ENCODE measurements around the gene CLCN5. TPM values are rescaled to one million over a fixed set of nuclear protein-coding genes. Genes with fewer than 3 reads are reported as not detected.

Gene CLCN5
- total and polyA plus RNA-seq, 10 of the 15 experiments (the other 5 are each of a cell fraction or from before 2014, with no cell fraction given), result 0.33 to 3.8 (median 2.6) TPM

DNA sequence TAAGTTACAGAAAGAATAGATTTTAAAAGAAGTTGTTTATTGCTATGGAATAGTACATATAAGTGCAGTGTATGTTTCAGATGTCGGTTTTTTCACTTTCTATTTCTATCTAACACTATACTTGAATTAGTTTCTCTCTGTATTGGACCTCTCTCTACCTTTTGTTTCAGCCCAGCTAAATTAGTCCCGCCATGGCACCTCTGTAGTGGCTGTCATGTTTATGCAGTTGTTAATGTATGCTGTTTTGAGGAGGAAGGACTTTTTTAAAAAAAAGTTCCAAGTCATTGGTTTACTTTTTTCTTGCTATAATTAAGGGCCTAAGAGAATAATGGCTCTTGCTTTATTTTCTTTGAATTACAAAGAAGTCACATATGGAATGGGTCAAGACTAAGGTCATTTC, 160.3 kb downstream of the CLCN5 start:
- CTCF ChIA-PET, result interaction anchor here (0.7 to 1.0 kb wide), 2 partner anchors 15 to 163 kb away, joined by 4 read pairs; no protein-coding TSS in a partner anchor
- Histone ChIP-seq H3K9me3 (replicated peaks; ENCODE audit: control insufficient read depth, insufficient read depth, low read length) (no peaks in the 10 kb centered on the region), H3K27me3 (replicated peaks in 1 of 2; ENCODE audit: control insufficient read depth in 2 of 2, insufficient read depth in 2 of 2, low read length in 1 of 2) (no peaks in the 10 kb centered on the region), H3K27ac (ENCODE audit: control insufficient read depth, insufficient read depth) (no peak overlapping the region), H3K9ac (ENCODE audit: control insufficient read depth, insufficient read depth, low read length) (no peak overlapping the region), H3K4me2 (ENCODE audit: control insufficient read depth, insufficient read depth) (no peak overlapping the region), H4K20me1 (ENCODE audit: control insufficient read depth, insufficient read depth) (no peaks in the 10 kb centered on the region), H3K4me1 (ENCODE audit: control insufficient read depth, insufficient read depth, low read length) (no peaks in the 10 kb centered on the region), H3K4me3 (no peak overlapping the region), H3K79me2 (ENCODE audit: control insufficient read depth, insufficient read depth, low read length) (no peaks in the 10 kb centered on the region), H3K36me3 (ENCODE audit: control insufficient read depth in 2 of 2, insufficient read depth in 2 of 2, low read length in 1 of 2) (no peaks in the 10 kb centered on the region), H2AFZ (ENCODE audit: control insufficient read depth, low read depth, low read length) (no peak overlapping the region)
- TF ChIP-seq, protein P1, sequence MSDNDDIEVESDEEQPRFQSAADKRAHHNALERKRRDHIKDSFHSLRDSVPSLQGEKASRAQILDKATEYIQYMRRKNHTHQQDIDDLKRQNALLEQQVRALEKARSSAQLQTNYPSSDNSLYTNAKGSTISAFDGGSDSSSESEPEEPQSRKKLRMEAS (IDR thresholded peaks at IDR 0.05; ENCODE audit: low read depth, low read length), result no peak
- TF ChIP-seq NR2F1 (conservative IDR thresholded peaks at IDR 0.05) (no peak), TCF7 (IDR thresholded peaks at IDR 0.05; ENCODE audit: borderline replicate concordance) (no peak), TBL1XR1 (IDR thresholded peaks at IDR 0.05; ENCODE audit: low read depth, low read length) (no peak), TARDBP (IDR thresholded peaks at IDR 0.05; ENCODE audit: borderline replicate concordance) (no peak), CEBPB (IDR thresholded peaks at IDR 0.05; ENCODE audit: borderline replicate concordance in 1 of 2, low read depth in 2 of 2, low read length in 2 of 2) (no peak)
- POLR2A ChIA-PET, result no interaction called here
- SMC1A ChIA-PET (ENCODE audit: uncharacterized antibody, unreplicated experiment), result no interaction called here
- FAIRE-seq (no peak), ATAC-seq (no peak), DNase-seq (ENCODE audit: low read depth, low spot score) (no peak)
- intact Hi-C loops (cut with micrococcal nuclease; ENCODE audit: unreplicated experiment) (loop anchor here (5.0 kb wide), 1 partner anchor 165 kb away; no protein-coding TSS in a partner anchor), in situ Hi-C loops (cut with MboI) (no loop called here)
- WGBS (ENCODE audit: insufficient coverage, insufficient replicate concordance, low lambda C conversion rate, missing lambda C conversion rate), result 53% methylated on average over 2 of the region's 2 CpGs
- BruUV-seq (replicated peaks), result no TSS peak
- RAD21 ChIA-PET (ENCODE audit: unreplicated experiment), result no interaction called here

DNA sequence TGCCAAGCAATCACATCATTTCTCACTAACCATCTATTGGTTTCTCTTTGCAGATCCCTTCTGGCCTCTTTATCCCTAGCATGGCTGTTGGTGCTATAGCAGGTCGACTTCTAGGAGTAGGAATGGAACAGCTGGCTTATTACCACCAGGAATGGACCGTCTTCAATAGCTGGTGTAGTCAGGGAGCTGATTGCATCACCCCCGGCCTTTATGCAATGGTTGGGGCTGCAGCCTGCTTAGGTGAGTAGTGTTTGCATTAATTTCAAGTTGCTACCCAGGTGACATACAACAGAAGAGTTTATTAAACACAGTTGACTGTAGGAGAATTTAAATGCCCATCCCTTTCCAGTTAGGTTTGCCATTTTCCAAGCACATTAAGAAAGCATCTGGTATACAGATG, 166.2 kb downstream of the CLCN5 start:
- FAIRE-seq, result no peak
- Histone ChIP-seq H3K36me3 (ENCODE audit: control insufficient read depth in 2 of 2, insufficient read depth in 2 of 2, low read length in 1 of 2) (no peaks in the 10 kb centered on the region), H3K9ac (ENCODE audit: control insufficient read depth, insufficient read depth, low read length) (no peak overlapping the region), H3K27me3 (replicated peaks in 1 of 2; ENCODE audit: control insufficient read depth in 2 of 2, insufficient read depth in 2 of 2, low read length in 1 of 2) (no peaks in the 10 kb centered on the region), H3K4me3 (no peak overlapping the region), H4K20me1 (ENCODE audit: control insufficient read depth, insufficient read depth) (no peaks in the 10 kb centered on the region), H3K79me2 (ENCODE audit: control insufficient read depth, insufficient read depth, low read length) (no peaks in the 10 kb centered on the region), H3K27ac (ENCODE audit: control insufficient read depth, insufficient read depth) (no peak overlapping the region), H3K9me3 (replicated peaks; ENCODE audit: control insufficient read depth, insufficient read depth, low read length) (no peaks in the 10 kb centered on the region), H2AFZ (ENCODE audit: control insufficient read depth, low read depth, low read length) (no peak overlapping the region), H3K4me1 (ENCODE audit: control insufficient read depth, insufficient read depth, low read length) (no peaks in the 10 kb centered on the region), H3K4me2 (ENCODE audit: control insufficient read depth, insufficient read depth) (no peak overlapping the region)
- RAD21 ChIA-PET (ENCODE audit: unreplicated experiment), result no interaction called here
- in situ Hi-C loops (cut with MboI) (no loop called here), intact Hi-C loops (cut with micrococcal nuclease; ENCODE audit: unreplicated experiment) (no loop called here)
- TF ChIP-seq DPF2 (IDR thresholded peaks at IDR 0.05), result no peak
- WGBS (ENCODE audit: insufficient coverage, insufficient replicate concordance, low lambda C conversion rate, missing lambda C conversion rate), result 36% methylated on average over 3 of the region's 3 CpGs
- ATAC-seq, result no peak
- SMC1A ChIA-PET (ENCODE audit: uncharacterized antibody, unreplicated experiment), result interaction anchor here (1.0 kb wide), 1 partner anchor 169 kb away, joined by 3 read pairs; no protein-coding TSS in a partner anchor
- DNase-seq (ENCODE audit: low read depth, low spot score), result no peak
- POLR2A ChIA-PET, result no interaction called here
- CTCF ChIA-PET, result no interaction called here
- BruUV-seq (replicated peaks), result no TSS peak
